Upper lobe of left lung (tissue), 6 donors: ENCODE results near the gene CDH8. TPM values are rescaled to one million over a fixed set of nuclear protein-coding genes. Genes with fewer than 3 reads are reported as not detected.

Experiments
- ATAC-seq, 2 donors: fragments of 200-7000 bp; cut with Tn5 transposase; one replicate each; pipeline ENCODE4 v1.9.1; 2022; ENCODE audit warnings: mild to moderate bottlenecking in 2 of 2, moderate library complexity in 2 of 2; ENCODE audit not compliant: low FRiP score in 2 of 2
- DNase-seq, 2 donors: peaks; one replicate each; pipeline ENCODE4 v3.0.0-alpha.2; 2019 to 2020
- H3K27ac ChIP-seq, 4 donors: fragments of 200-600 bp; sonication (generic); one replicate each; pipeline ENCODE4 v1.5.1; 2016 to 2019
- H3K27me3 ChIP-seq, 4 donors: fragments of 200-600 bp; sonication (generic); one replicate each; pipeline ENCODE4 v1.5.1; 2017 to 2019
- H3K36me3 ChIP-seq, 4 donors: fragments of 200-600 bp; sonication (generic); one replicate each; pipeline ENCODE4 v1.5.1; 2016 to 2019
- H3K4me1 ChIP-seq, 4 donors: fragments of 200-600 bp; sonication (generic); one replicate each; pipeline ENCODE4 v1.5.1; 2018 to 2019
- H3K4me3 ChIP-seq, 4 donors: fragments of 200-600 bp; sonication (generic); one replicate each; pipeline ENCODE4 v1.5.1; 2017 to 2019; ENCODE audit warnings: mild to moderate bottlenecking in 2 of 4, moderate library complexity in 1 of 4
- H3K9me3 ChIP-seq, 4 donors: fragments of 200-600 bp; sonication (generic); one replicate each; pipeline ENCODE4 v1.5.1; 2018 to 2019
- EP300 ChIP-seq, 4 donors: sonication (generic); formaldehyde crosslinking; IDR thresholded peaks; one replicate each; pipeline ENCODE4 v1.5.1; 2017; ENCODE audit warnings: antibody characterized with exemption in 4 of 4, control low read depth in 2 of 4
- POLR2A ChIP-seq, 4 donors: fragments of 450-650 bp; IDR thresholded peaks; one replicate each; pipeline ENCODE4 v1.5.1; 2016 to 2017; ENCODE audit warnings: antibody characterized with exemption in 4 of 4, mild to moderate bottlenecking in 2 of 4
- POLR2AphosphoS5 ChIP-seq, 2 donors: sonication (generic); formaldehyde crosslinking; IDR thresholded peaks; one replicate each; pipeline ENCODE4 v1.5.1; 2017; ENCODE audit warnings: antibody characterized with exemption in 2 of 2
- WGBS, 2 donors: methylation state at CpG; one replicate each; pipeline ENCODE4 v1.1.5; 2017 to 2018; 5-methylcytosine and 5-hydroxymethylcytosine counted together
- total RNA-seq, 6 donors: library from RNA; depleted of rRNA in 4 of 6; stranded (reverse); fragments of >200 nt in 4 of 6; gene quantifications; one replicate each; pipeline versions ENCODE4 v1.1.0 to v1.2.1, GENCODE V29; 2016 to 2021
- TF ChIP-seq, protein P1 (sequence below), 6 experiments: fragments of 450-650 bp in 4 of 6; fragments of 200-600 bp in 2 of 6; sonication (generic) in 2 of 6; IDR thresholded peaks; one replicate each; pipeline ENCODE4 v1.5.1; 2016 to 2019; ENCODE audit warnings: antibody characterized with exemption in 6 of 6
- donor health status: DM: no; HTN: no; CAD: no; lungs with moderate emphysema.
- donor health status: DM: no; HTN: yes; CAD: no; lungs with severe emphysema.

The CDH8 gene
- total RNA-seq, 6 donors from 2014 or later, result 0.10 to 1.8 (median 0.31) TPM; not detected in 1

DNA sequence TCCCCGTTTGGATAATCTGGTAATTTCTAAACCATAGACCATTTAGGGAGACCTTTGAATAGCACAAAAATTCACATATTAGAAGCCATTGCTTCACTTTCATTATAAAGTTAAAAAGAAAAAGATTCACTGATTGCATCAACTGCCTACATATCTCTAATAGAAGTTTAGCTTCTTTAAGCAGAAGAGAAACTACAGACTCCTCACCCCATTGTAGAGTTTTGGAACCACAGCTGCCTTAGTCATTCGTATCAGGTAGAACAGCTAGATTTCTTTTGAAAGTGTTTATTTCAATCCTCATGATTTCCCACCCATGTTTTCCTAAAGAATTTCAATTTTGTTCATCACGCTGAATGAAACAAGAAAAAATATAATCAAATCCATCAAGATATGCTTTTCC, 144.8 kb downstream of the CDH8 start:
- TF ChIP-seq POLR2A (IDR thresholded peaks at IDR 0.05), result no peak
- TF ChIP-seq, protein P1, sequence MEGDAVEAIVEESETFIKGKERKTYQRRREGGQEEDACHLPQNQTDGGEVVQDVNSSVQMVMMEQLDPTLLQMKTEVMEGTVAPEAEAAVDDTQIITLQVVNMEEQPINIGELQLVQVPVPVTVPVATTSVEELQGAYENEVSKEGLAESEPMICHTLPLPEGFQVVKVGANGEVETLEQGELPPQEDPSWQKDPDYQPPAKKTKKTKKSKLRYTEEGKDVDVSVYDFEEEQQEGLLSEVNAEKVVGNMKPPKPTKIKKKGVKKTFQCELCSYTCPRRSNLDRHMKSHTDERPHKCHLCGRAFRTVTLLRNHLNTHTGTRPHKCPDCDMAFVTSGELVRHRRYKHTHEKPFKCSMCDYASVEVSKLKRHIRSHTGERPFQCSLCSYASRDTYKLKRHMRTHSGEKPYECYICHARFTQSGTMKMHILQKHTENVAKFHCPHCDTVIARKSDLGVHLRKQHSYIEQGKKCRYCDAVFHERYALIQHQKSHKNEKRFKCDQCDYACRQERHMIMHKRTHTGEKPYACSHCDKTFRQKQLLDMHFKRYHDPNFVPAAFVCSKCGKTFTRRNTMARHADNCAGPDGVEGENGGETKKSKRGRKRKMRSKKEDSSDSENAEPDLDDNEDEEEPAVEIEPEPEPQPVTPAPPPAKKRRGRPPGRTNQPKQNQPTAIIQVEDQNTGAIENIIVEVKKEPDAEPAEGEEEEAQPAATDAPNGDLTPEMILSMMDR (IDR thresholded peaks at IDR 0.05), result no peak
- TF ChIP-seq POLR2AphosphoS5 (IDR thresholded peaks at IDR 0.05), result no peak
- TF ChIP-seq EP300 (IDR thresholded peaks at IDR 0.05), result no peak
- H3K9me3 ChIP-seq, result no peaks in the 10 kb centered on the region
- no peaks in the 10 kb centered on the region for H3K27me3 ChIP-seq
- H3K27ac ChIP-seq, result no peak overlapping the region
- no peak for ATAC-seq
- DNase-seq, result no peak
- no peaks in the 10 kb centered on the region for H3K4me1 ChIP-seq
- H3K4me3 ChIP-seq, result no peak overlapping the region
- H3K36me3 ChIP-seq, result no peaks in the 10 kb centered on the region
- WGBS, 2 donors, result 80 to 83% methylated on average over 3 of the region's 3 CpGs

GRCh38 chr16:61890386-61890785, 145.9 kb downstream of the CDH8 start:
- no peak for DNase-seq
- 87 to 90% methylated on average over 2 of the region's 2 CpGs for WGBS, 2 donors
- ATAC-seq, result no peak

GRCh38 chr16:61887903-61888302, 148.3 kb downstream of the CDH8 start:
- no peak overlapping the region for H3K27ac ChIP-seq
- WGBS, 2 donors, result 52 to 67% methylated on average over 4 of the region's 4 CpGs
- no peak overlapping the region for H3K4me3 ChIP-seq
- no peaks in the 10 kb centered on the region for H3K9me3 ChIP-seq
- no peaks in the 10 kb centered on the region for H3K4me1 ChIP-seq
- TF ChIP-seq POLR2A (IDR thresholded peaks at IDR 0.05) (no peak), POLR2AphosphoS5 (IDR thresholded peaks at IDR 0.05) (no peak), EP300 (IDR thresholded peaks at IDR 0.05) (no peak)
- TF ChIP-seq, protein P1 (IDR thresholded peaks at IDR 0.05), result no peak
- ATAC-seq (peak in 1 of 2 donors; percentile 74), DNase-seq (peak in 1 of 2 donors; percentile 25)
- no peaks in the 10 kb centered on the region for H3K27me3 ChIP-seq
- H3K36me3 ChIP-seq, result no peaks in the 10 kb centered on the region

More at GRCh38 chr16:61890386-61890785, 145.9 kb downstream of the CDH8 start:
- Histone ChIP-seq H3K4me1 (no peaks in the 10 kb centered on the region), H3K27me3 (no peaks in the 10 kb centered on the region), H3K4me3 (no peak overlapping the region), H3K36me3 (no peaks in the 10 kb centered on the region), H3K9me3 (no peaks in the 10 kb centered on the region), H3K27ac (no peak overlapping the region)
- TF ChIP-seq POLR2A (IDR thresholded peaks at IDR 0.05) (no peak), POLR2AphosphoS5 (IDR thresholded peaks at IDR 0.05) (no peak), EP300 (IDR thresholded peaks at IDR 0.05) (no peak)
- TF ChIP-seq, protein P1 (IDR thresholded peaks at IDR 0.05), result no peak

DNA sequence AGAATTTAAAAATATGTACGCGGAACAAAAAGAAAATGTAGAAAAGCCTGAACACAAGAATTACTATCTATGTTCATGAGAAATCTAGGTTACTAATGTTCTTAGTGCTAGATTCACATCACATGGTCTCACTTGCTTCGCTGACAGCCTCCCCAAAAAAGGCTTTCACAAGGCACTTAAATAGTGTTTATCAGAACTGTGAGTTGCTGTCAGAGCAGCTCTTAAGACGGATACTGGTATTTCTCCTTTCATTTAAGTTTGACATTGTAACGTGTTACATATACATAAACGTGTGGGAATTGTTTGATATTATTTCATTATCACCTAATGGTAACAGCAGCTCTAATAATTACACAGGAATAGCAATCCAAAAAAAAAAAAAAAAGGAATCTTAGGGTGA, 150.9 kb downstream of the CDH8 start:
- no peaks in the 10 kb centered on the region for H3K36me3 ChIP-seq
- DNase-seq, result no peak
- H3K27ac ChIP-seq, result no peak overlapping the region
- no peak for ATAC-seq
- no peaks in the 10 kb centered on the region for H3K9me3 ChIP-seq
- H3K4me1 ChIP-seq, result no peaks in the 10 kb centered on the region
- WGBS, 2 donors, result 67 to 76% methylated on average over 6 of the region's 6 CpGs
- no peaks in the 10 kb centered on the region for H3K27me3 ChIP-seq
- no peak overlapping the region for H3K4me3 ChIP-seq
- TF ChIP-seq, protein P1 (IDR thresholded peaks at IDR 0.05), result no peak
- no peak for TF ChIP-seq POLR2A (IDR thresholded peaks at IDR 0.05)
- no peak for TF ChIP-seq POLR2AphosphoS5 (IDR thresholded peaks at IDR 0.05)
- no peak for TF ChIP-seq EP300 (IDR thresholded peaks at IDR 0.05)

DNA sequence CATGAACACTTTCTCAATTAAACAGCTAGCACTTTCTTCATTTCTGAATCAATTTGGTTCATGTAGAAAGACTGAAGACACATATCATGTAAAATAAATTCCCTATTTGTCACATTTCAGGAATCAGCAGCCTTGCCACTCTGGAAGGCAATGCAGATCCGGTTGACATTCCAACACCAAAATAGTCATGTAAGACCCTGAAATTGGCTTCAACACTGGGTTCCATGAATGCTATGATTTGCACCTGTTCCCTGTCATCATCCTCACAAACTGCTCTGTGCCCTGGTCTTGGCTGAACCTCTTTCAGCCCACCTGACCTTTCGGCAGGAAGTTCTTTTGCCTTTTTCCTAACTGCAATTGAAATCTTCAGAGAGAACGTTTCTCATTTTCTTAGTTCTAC, 156.9 kb downstream of the CDH8 start:
- DNase-seq (no peak), ATAC-seq (no peak)
- no peaks in the 10 kb centered on the region for H3K4me1 ChIP-seq
- TF ChIP-seq EP300 (IDR thresholded peaks at IDR 0.05) (no peak), POLR2AphosphoS5 (IDR thresholded peaks at IDR 0.05) (no peak), POLR2A (IDR thresholded peaks at IDR 0.05) (no peak)
- TF ChIP-seq, protein P1 (IDR thresholded peaks at IDR 0.05), result no peak
- WGBS, 2 donors, result 85 to 91% methylated on average over 3 of the region's 3 CpGs
- no peak overlapping the region for H3K27ac ChIP-seq
- no peak overlapping the region for H3K4me3 ChIP-seq
- no peaks in the 10 kb centered on the region for H3K27me3 ChIP-seq
- no peaks in the 10 kb centered on the region for H3K9me3 ChIP-seq
- H3K36me3 ChIP-seq, result no peaks in the 10 kb centered on the region
